Thyroid gland (tissue), 4 donors: Measurements from ENCODE around the gene RFTN1.

Experiments used
- CTCF ChIP-seq, 6 experiments: fragments of 200-600 bp in 3 of 6; fragments of 450-650 bp in 3 of 6; sonication (generic) in 3 of 6; IDR thresholded peaks; one replicate each; pipeline ENCODE4 v1.5.1; 2016 to 2019; ENCODE audit warnings: antibody characterized with exemption in 6 of 6, mild to moderate bottlenecking in 2 of 6, inconsistent platforms in 1 of 6, moderate library complexity in 1 of 6
- POLR2A ChIP-seq, 2 donors: fragments of 450-650 bp; IDR thresholded peaks; one replicate each; pipeline ENCODE4 v1.6.1; 2017; ENCODE audit warnings: antibody characterized with exemption in 2 of 2, mild to moderate bottlenecking in 2 of 2, moderate library complexity in 1 of 2

GRCh38 chr3:16514021-16514700 lies 662 bp upstream of the RFTN1 start:
- TF ChIP-seq CTCF (IDR thresholded peaks at IDR 0.05): no peak
- TF ChIP-seq POLR2A (IDR thresholded peaks at IDR 0.05): no peak
